Activated CD4-positive, alpha-beta T cell treated with anti-CD3 and anti-CD28 coated beads, Interleukin-10, Interleukin-2, amounts not matched to agents 100 ng/mL and 50 ng/mL, durations not matched to agents 16 hours and 8 hours (primary cell): ENCODE data around the gene OR6C65.

Source experiments
- DNase-seq: peaks from one replicate; pipeline ENCODE4 v3.0.0-alpha.2; 2020

The OR6C65 gene

DNA sequence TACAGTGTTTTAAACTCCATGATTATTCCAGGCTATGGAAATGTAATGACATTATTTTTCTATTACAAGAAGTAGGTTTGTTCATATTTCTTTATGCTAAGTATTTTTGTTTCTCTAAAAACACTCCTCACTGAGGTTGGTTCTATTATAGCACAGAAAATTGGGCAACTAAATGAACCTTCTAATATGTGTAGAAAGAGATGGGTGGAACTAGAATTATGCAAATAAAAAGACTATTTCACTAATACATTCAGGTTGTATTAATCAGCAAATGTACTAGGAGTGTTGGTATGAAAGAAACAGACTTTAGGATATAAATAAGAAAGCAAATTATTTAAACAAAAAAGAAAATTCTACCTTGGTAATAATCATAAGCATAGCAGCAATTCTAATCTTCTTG is 48.5 kb downstream of the OR6C65 start:
- DNase-seq = no peak
